GM12874 (cell line): ENCODE results near the gene SLIT1.

Experiments
- TF ChIP-seq, protein P1 (sequence below): IDR thresholded peaks from 2 replicates; pipeline ENCODE4 v1.5.1; 2011; ENCODE audit warnings: low read depth, mild to moderate bottlenecking, control low read depth, low read length, moderate library complexity; ENCODE audit not compliant: insufficient read depth

The SLIT1 gene

GRCh38 chr10:97107551-97107950 lies 78.2 kb downstream of the SLIT1 start:
- TF ChIP-seq, protein P1, sequence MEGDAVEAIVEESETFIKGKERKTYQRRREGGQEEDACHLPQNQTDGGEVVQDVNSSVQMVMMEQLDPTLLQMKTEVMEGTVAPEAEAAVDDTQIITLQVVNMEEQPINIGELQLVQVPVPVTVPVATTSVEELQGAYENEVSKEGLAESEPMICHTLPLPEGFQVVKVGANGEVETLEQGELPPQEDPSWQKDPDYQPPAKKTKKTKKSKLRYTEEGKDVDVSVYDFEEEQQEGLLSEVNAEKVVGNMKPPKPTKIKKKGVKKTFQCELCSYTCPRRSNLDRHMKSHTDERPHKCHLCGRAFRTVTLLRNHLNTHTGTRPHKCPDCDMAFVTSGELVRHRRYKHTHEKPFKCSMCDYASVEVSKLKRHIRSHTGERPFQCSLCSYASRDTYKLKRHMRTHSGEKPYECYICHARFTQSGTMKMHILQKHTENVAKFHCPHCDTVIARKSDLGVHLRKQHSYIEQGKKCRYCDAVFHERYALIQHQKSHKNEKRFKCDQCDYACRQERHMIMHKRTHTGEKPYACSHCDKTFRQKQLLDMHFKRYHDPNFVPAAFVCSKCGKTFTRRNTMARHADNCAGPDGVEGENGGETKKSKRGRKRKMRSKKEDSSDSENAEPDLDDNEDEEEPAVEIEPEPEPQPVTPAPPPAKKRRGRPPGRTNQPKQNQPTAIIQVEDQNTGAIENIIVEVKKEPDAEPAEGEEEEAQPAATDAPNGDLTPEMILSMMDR = no peak

DNA sequence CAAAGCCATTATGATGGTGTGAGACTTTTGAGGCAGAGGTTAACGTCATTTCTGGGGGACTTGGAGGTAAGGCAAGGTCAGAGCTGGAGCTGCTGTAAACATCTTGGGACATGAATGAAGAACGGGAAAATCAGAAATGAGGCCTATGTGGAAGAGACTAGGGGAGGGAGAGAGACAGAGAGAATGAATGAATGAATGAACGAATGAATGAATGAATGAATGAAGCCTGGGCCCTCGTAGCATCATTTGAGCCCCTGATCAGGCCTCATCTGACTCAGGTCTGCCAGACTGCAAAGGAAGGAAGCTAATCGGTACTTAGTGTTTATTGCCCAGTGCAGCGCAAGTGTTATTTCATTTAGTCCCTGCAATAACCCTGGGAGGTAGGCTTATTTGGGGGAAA lies 79.6 kb downstream of the SLIT1 start:
- TF ChIP-seq, protein P1 = no peak

DNA sequence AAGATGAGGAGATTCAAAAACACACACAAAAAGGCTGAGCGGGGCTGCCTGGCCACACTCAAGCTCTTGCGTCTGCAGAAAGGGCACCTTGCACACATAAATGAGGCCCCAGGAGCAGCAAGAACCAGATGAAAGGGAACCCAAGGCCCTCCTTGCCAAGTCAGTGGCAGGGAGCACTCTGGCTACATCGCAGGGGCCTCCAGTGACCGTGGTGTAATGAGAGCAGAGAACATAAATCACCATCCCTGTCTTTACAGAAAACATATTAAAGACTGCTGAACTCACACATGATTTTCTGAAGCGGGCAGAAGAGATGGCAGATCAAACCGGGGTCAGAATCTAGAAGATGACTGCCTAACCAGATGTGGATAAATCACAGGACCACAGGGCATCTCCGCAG lies 80.5 kb downstream of the SLIT1 start:
- TF ChIP-seq, protein P1 = no peak

DNA sequence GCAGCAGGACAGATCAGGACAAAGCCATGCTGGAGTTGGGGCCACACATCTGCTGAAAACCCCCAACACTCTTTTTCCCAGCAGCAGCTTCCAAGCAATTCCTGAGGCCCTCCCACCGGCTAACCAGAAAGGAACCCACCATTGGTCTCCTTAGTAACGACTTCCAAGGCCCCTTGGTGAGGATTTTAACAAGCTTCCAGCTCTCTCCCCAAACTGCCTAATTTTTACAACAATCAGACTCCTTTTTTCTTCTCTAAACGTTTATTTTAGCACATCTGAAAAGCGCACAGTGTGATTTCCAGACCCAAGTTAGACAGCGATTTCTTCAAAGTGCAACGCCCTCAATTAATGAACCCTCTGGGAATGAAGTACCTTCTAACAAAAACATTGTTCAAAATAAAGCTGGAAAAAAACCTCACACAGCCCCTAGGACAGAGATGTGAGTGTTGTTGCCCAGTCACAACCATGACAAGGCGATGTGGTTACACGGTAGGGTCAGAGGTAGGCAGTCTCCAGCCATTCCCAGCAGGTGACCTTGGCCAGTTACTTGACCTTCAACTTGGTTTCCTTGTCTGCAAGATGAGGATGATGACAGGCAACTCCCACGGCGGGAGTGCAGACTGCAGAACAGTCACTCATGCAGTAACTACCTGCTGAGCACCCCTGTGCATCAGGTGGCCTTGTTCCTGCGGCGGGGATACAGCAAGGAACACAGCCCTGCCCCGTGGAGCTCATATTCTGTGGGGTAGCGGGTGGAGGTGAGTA lies 82.3 kb downstream of the SLIT1 start:
- TF ChIP-seq, protein P1 = no peak

GRCh38 chr10:97102441-97102840 lies 83.3 kb downstream of the SLIT1 start:
- TF ChIP-seq, protein P1 = no peak

GRCh38 chr10:97101166-97101940 lies 84.4 kb downstream of the SLIT1 start:
- TF ChIP-seq, protein P1 = 0 out of 2 replicates have a peak, but pooled peaks have one; percentile 2

GRCh38 chr10:97100657-97101056 lies 85.1 kb downstream of the SLIT1 start:
- TF ChIP-seq, protein P1 = no peak
